Cortex of kidney (tissue), 1 donor: ENCODE data around the gene KRTAP5-5.
"Not testable (repeated sequence)": the region's sequence is repeated elsewhere in the genome, so short reads cannot be mapped to it uniquely, and the experiment has no call there.

ENCODE experiments used
- DNase-seq: peaks from one replicate; lab custom pipeline; 2025; lab: John Stamatoyannopoulos, UW

KRTAP5-5 gene

DNA sequence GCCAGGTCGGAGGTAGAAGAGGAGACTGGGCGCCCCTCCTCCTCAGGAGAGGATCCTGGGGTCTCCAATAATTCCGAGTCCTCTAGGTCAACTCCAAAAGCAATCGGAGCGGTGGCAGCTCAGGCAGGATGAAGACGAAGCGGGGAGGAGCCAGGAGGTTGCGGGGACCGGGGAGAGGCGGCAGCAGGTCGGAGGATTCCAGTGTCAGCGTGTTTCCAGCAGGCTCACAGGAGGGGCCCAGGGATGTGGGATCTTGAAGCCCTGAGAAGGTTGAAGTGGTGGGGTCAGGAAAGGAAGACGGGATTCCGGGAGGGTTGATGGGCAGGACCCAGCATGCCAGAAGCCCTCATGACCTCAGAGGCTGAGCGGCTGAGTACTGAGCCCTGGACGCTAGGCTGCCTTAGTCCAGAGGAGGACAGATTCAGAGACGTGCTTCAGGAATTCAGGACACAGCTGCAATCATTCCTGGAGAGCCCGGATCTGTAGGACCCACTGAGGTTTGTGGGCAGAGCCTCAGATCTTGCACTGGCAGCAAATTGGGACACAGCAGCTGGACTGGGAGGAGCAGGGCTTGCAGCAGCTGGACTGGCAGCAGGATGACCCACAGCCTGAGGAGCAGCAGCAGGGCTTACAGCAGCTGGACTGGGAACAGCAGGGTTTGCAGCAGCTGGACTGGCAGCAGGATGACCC, 22.3 kb upstream of the KRTAP5-5 start:
- not testable (repeated sequence) for DNase-seq

- DNase-seq = not testable (repeated sequence)
Measured at GRCh38 chr11:1607901-1608300, 21.7 kb upstream of the KRTAP5-5 start.

DNA sequence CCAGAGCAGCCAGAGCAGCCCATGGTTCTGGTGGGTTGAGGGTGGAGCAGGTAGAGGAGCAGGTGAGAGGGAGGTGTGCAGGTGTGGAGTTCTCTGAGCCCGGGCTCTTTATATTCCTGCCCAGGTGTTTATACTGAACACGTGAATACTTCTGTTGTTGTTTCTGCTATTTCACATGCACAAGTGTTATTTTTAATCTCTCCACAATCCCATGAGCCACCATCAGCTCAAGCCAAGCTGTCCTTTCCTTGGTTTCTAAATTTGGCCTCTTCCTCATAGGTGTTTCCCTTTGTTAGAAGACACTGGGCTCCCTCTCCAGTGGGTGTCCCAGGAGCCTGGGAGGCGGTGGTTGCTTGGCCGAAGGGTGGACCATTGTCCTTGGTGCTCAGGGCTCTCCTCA, 21.2 kb upstream of the KRTAP5-5 start, which contains the start of gene KRTAP5-3:
TSS of gene KRTAP5-3 (minus strand) at position 101 of the 400 bp plus-strand sequence. CDS start at position 23, 78 bp downstream.
- no peak for DNase-seq

DNA sequence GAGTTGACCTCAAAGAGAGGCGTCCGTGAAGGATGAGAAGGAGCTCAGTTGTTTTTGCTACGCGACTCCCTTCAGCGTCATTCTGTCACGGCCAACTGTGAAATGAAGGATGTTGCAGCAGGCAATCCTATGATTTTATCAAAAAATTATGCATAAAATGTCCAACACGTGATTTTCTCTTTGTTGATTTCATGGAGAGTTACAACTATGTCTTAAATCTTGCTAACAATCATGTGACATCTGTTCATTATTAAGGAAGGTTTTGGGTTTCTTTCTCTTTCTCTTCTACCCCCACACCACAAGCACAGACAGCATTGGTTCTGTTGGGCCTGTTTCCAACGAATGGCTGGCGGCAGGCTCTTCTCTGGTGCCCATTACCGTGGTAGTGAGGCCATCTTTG, 11.3 kb upstream of the KRTAP5-5 start:
- DNase-seq = no peak

DNA sequence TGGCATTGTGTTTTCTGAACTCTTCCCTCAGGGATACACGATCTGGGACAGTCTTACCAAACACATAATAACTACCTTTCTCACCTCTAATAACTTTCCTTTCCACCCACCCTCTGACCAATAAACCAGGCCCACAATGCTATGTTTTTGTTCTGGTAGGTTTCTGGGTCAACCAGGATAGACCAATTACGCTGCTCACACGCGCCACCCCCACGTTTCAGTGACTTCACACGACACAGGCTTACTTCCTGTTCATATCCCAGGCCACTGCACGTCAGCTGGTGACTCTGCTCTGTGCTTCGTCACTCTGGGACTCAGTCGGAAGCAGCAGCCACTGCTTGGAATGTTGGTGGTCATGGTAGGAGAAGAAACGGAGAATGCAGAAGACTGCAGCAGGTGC, 10.1 kb upstream of the KRTAP5-5 start:
- no peak for DNase-seq

- DNase-seq = no peak
Measured at GRCh38 chr11:1622086-1622485, 7.5 kb upstream of the KRTAP5-5 start, which contains the start of gene KRTAP5-4. Gene KRTAP5-4 (minus strand): TSS chr11:1622138. CDS start chr11:1622093, 45 bp downstream.

DNA sequence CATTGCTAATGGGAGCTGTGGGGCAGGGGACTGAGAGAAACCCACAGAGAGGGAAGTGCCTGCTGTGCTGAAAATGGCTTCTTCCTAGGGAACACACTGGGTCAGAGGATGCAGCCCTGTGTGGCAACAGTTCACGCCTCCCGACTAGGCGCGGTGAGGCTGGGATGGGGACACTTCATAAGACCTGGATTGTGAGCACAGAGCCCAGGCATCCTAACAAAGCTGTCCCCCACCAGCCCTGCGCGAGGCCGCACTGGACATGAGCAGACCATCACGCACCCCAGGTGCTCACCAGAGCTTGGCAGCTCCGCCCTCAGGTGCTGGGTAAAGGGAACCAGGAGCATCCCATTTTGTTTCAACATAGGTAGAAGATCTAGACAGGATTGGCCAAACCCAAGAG, 5.9 kb upstream of the KRTAP5-5 start:
- no peak for DNase-seq

- DNase-seq = no peak
Measured at GRCh38 chr11:1624621-1625020, 5.0 kb upstream of the KRTAP5-5 start.

GRCh38 chr11:1625541-1625940, 4.0 kb upstream of the KRTAP5-5 start:
- DNase-seq = no peak

DNA sequence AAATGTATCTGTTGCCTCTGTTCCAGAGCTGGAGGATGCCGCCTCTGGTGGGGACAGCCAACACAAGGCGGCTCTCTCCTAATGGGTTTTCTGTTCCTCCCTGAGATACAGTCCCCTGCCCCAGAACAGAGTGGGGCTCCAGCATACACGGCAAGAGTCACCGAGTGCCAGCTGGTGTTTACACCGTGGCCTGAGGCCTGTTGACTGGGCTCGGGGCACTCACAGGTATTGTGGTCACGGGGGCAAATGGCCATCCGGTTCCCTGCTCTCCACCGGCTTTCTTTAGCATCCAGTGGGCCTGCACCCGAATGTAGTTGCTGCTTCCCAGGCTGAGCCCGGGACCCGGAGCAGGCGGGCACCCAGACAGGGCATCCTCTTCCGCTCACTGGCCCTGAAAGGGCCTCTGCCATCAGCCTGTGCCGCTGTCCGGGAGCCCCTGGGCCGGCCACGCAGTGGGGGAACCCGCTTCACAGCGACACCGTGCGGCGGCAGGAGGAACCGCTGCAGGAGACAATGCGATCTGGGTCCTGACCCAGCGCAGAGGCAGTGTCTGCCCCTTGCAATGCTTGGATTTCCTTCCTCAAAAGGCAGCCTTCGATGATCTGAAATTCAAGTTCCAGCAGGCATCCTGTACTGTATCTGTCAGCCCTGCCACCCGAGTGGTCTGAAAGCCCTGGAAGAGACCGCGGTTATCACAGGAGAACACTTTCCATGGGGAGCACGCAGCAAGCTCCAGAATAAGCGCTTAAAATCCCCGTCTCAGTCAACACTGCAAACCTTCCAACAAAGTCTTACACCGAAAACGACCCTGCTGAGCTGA, 859 bp upstream of the KRTAP5-5 start:
- DNase-seq = no peak

- no peak for DNase-seq
Measured at GRCh38 chr11:1630271-1630670, 696 bp downstream of the KRTAP5-5 start.

GRCh38 chr11:1631066-1631568, 1.5 kb downstream of the KRTAP5-5 start:
- no peak for DNase-seq

- no peak for DNase-seq
Measured at GRCh38 chr11:1632053-1632714, 2.6 kb downstream of the KRTAP5-5 start.

DNA sequence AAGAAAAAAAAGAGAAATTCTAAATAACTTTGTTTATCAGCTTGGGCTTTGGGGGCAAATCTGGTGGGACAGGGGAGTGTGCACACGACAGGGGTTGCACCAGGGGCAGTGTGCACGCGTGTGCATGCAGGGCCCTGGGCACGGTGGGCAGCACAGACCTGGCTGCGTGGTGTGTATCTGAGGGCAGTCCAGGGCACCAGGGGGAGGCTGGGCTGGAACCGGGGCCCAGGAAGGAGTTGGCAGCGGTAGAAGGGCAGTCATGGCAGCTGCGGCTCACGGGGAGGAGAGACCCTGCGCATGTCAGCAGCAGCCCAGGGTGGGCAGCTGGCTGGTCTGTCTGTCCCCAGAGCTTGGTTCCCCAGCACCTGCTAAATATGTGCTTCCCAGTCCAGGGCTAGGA, 4.3 kb downstream of the KRTAP5-5 start:
- DNase-seq = no peak

DNA sequence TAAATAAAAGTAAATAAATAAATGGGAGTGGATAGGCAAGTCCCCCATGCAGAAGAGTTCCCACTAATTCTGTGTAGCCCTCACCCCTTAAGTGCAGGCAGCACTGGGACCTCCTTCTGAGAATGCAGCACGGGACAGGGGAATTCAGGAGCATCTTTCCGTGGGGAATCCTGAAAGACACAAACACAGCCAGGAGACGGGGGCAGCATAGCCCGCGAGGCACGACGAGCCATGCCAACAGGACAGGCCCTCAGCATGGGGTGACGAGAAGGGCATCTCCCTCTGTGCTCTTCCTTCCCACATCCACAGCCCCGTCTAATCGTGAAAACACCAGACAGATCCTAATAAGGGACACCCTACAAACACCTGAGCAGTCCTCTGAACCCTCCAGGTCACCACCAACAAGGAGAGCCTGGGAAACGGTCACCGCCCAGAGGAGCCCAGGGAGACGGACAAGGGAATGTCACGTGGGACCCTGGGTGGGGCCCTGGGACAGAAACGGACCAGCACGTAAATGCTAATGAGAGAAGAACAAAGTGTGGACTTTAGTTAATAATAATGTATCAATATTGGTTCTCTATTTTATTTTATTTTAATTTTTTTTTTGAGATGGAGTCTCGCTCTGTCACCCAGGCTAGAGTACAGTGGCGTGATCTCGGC, 6.8 kb downstream of the KRTAP5-5 start:
- no peak for DNase-seq

DNA sequence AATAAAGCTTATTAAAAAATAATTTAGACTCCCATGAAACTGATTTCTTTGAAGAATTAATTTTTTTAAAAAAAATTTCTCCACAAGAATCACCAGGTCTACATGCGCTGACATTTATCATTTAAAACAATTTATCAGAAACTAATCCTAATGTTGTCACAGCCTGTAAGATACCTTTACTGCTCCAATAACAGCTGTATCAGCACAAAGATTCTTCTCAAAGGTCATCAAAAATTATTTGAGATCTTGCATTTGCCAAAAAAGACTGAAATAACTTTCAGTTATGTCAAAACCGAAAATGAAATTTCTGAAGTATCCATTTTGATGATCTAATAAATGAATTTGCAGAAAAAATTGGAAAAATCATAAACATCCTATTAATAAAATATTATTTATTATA, 8.1 kb downstream of the KRTAP5-5 start:
- DNase-seq = no peak

- no peak for DNase-seq
Measured at GRCh38 chr11:1638344-1638743, 8.8 kb downstream of the KRTAP5-5 start.

GRCh38 chr11:1639102-1639620, 9.6 kb downstream of the KRTAP5-5 start:
- DNase-seq = no peak

- DNase-seq = no peak
Measured at GRCh38 chr11:1639666-1640065, 10.1 kb downstream of the KRTAP5-5 start.

DNA sequence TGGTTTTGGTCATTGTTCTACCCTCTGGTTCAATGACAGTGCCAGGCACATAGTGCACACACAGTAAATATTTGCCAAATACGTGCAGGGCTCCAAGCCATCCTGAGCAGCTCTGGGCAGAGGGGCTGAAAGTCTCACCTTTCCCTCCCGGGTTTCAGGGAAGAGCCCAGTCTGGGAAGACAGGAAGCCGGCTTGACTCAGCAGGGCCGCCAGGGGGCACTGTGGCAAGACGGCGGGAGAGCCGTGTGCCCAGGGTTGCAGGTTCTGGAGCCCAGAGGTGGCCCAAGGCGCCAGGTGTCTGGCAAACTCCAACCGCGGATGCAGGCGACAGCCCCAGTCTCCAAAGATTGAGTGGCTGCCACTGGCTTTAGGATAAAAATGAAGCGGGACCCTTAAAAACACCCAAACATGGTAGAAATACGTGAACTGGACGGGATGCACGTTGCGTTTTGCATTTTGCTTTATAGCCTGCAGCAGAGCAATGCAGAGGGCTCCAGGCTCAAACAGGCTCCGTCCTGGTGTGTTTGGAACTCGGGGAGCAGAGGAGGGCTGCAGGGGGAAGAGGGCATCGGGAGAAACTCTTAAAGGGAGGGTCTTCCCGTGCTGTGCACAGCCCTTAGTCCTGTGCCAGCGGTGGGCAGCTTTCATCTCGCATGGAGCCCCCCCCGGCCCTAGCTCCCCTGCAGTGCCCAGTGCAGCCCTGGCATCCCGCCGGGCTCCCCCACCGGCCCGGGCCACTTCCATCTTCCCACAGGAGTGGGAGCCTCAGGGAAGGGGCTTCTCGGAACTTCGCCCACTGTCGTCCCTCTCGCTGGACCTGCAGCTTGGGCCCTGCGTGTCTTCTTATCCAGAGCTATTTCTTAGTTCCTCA, 10.7 kb downstream of the KRTAP5-5 start:
- DNase-seq = no peak

GRCh38 chr11:1641096-1641495, 11.5 kb downstream of the KRTAP5-5 start:
- no peak for DNase-seq
